Glomerular visceral epithelial cell (primary cell): ENCODE results near the gene ZNF124.
A peak's percentile ranks its signal among the peaks of the same experiment; 100 is the strongest.

Experiments used
- DNase-seq: peaks from one replicate; pipeline ENCODE4 v3.0.0-alpha.2; 2016; ENCODE audit errors: extremely low spot score

ZNF124 gene

DNA sequence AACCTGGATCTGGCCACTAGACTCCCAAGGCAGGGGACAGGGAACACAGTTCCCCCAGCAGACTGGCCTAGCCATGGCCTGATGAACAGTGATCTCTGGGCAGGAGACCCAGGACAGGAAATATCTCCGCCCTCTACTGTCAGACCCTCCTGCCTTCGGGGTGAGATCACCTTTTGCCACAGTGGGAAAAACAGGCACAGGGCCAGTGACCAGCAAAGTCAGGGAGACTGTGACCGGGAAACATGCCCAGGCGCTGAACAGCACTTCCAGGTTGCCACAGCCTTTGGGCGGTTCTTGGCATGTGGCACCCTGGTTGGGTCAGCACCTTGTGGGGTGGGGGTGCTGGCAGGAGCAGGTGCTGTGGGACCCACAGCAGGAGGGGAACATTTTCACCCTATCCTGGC, 58.7 kb downstream of the ZNF124 start:
- DNase-seq = peak; percentile 89

DNA sequence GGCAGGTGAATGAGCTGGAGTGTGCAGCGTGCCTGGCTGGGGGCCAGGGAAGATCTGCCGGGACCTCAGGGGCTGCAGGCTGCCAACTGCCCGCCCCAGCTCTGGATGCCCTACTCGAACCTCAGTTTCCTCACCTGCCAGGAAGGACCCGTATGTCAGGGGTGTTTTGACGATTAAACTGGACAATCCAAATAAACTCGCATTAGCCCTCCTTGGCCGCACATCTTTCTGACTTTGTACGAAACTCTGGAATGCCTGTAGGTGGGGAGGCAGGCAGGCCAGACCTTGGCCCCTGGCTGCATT, 59.4 kb downstream of the ZNF124 start:
- no peak for DNase-seq

GRCh38 chr1:247111700-247112478, 59.9 kb downstream of the ZNF124 start:
- DNase-seq = peak; percentile 39

DNA sequence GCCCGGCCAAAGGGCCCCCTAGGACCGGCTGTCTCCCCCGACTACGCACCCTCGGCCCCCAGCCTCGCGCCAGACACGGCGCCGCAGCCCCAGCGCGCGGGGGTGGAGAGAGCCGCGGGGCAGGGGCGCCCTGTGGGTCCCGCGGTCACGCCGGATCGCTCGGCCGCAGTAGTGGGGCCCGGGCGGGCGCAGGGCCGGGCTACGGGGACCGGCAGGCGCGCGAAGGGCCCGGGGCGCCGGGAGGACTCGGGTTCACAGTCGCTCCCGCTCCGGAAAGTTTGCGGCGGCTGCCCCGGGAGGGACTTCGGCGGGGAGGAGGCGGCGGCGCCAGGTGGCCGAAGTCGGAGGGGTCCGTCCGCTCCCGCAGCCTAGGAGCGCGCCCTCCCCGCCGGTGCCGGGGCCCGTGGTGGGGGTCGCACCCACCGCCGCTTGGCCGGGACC, 60.5 kb downstream of the ZNF124 start:
- DNase-seq = no peak

GRCh38 chr1:247110627-247111258, 61.1 kb downstream of the ZNF124 start:
- DNase-seq = no peak

- DNase-seq = no peak
Measured at GRCh38 chr1:247107694-247108093, 64.1 kb downstream of the ZNF124 start.

DNA sequence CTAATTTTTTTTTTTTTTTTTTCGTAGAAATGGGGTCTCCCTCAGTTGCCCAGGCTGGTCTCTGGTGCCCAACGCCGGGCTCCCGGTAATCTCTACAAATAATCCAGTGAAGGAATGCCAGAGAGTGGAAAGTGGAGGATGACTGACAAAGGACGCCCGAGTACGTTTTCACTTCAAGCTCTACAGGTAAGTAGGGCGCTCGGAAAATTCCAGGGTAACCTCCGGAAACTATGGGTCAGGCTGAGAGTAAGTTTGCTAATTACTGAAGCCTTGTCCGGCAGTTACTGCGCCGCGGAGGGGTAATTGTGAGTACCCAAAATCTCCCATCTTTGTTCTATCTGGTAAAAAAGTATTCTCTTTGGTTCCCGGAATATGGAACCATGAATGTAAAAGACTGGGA, 65.9 kb downstream of the ZNF124 start:
- DNase-seq = no peak
